GM12878 (cell line): Measurements from ENCODE around the gene DPM1. TPM values are rescaled to one million over a fixed set of nuclear protein-coding genes. Genes with fewer than 3 reads are reported as not detected.
A peak's percentile ranks its signal among the peaks of the same experiment; 100 is the strongest.

Experiments
- ATAC-seq: fragments of 200-7000 bp; cut with Tn5 transposase; 3 replicates; pipeline ENCODE4 v1.9.1; 2020; ENCODE audit warnings: mild to moderate bottlenecking, moderate library complexity
- BruUV-seq: library from RNA; stranded (reverse); fragments of 400-500 nt; replicated peaks from 2 replicates; lab custom pipeline; 2021; lab: Mats Ljungman, UMichigan
- CTCF ChIA-PET: fragments of 300-600 bp; sonication (Branson Sonifier 250); formaldehyde crosslinking; extraction: SDS; loops from one replicate; lab custom pipeline; 2021; ENCODE audit warnings: inconsistent platforms; lab: Yijun Ruan, JAX
- POLR2A ChIA-PET: fragments of 350-600 bp; formaldehyde crosslinking; extraction: SDS; loops from one replicate; lab custom pipeline; 2021; ENCODE audit warnings: inconsistent platforms; lab: Charles Lee
- RAD21 ChIA-PET: fragments of 300-600 bp; sonication (Branson Sonifier 250); formaldehyde crosslinking; loops from one replicate; lab custom pipeline; 2023; ENCODE audit warnings: antibody characterized with exemption; ENCODE audit not compliant: unreplicated experiment; lab: Charles Lee
- SMC1A ChIA-PET: fragments of 300-600 bp; sonication (Branson Sonifier 250); formaldehyde crosslinking; loops from one replicate; lab custom pipeline; 2023; ENCODE audit not compliant: unreplicated experiment, uncharacterized antibody; lab: Charles Lee
- DNase-seq: peaks from one replicate; pipeline ENCODE4 v3.0.0-alpha.2; 2011; ENCODE audit warnings: low read depth, low spot score
- FAIRE-seq: peaks from 3 replicates; lab custom pipeline; 2011; peaks lifted over from hg19 to GRCh38; lab: Jason Lieb, UNC
- H2AFZ ChIP-seq: 2 replicates; pipeline ENCODE4 v1.6.0; 2011; ENCODE audit warnings: low read depth, low read length, control low read depth; ENCODE audit not compliant: control insufficient read depth
- H3K27ac ChIP-seq: 2 replicates; pipeline ENCODE4 v1.5.1; 2011; ENCODE audit warnings: control low read depth; ENCODE audit not compliant: control insufficient read depth, insufficient read depth
- H3K27me3 ChIP-seq, 2 experiments: replicated peaks in 1 of 2; 2 replicates each; pipeline versions ENCODE4 v1.6.0 to v1.6.1; 2011; ENCODE audit warnings: low read length in 1 of 2; ENCODE audit not compliant: control insufficient read depth in 2 of 2, insufficient read depth in 2 of 2
- H3K36me3 ChIP-seq, 2 experiments: 2 replicates each; pipeline ENCODE4 v1.5.1; 2011; ENCODE audit warnings: low read length in 1 of 2; ENCODE audit not compliant: control insufficient read depth in 2 of 2, insufficient read depth in 2 of 2
- H3K4me1 ChIP-seq: 2 replicates; pipeline ENCODE4 v1.6.1; 2011; ENCODE audit warnings: mild to moderate bottlenecking, low read length, moderate library complexity, mixed read lengths; ENCODE audit not compliant: control insufficient read depth, insufficient read depth
- H3K4me2 ChIP-seq: 2 replicates; pipeline ENCODE4 v1.6.0; 2011; ENCODE audit warnings: control low read depth; ENCODE audit not compliant: control insufficient read depth, insufficient read depth
- H3K4me3 ChIP-seq: fragments of 200-600 bp; sonication (generic); 2 replicates; pipeline ENCODE4 v1.5.1; 2016
- H3K79me2 ChIP-seq: 2 replicates; pipeline ENCODE4 v1.6.0; 2011; ENCODE audit warnings: low read length; ENCODE audit not compliant: control insufficient read depth, insufficient read depth
- H3K9ac ChIP-seq: 2 replicates; pipeline ENCODE4 v1.8.0; 2011; ENCODE audit warnings: low read length, control low read depth, mixed read lengths; ENCODE audit not compliant: control insufficient read depth, insufficient read depth
- H3K9me3 ChIP-seq: replicated peaks from 3 replicates; pipeline ENCODE4 v1.5.1; 2011; ENCODE audit warnings: mild to moderate bottlenecking, low read length; ENCODE audit not compliant: control insufficient read depth, insufficient read depth
- H4K20me1 ChIP-seq: 2 replicates; pipeline ENCODE4 v1.6.0; 2011; ENCODE audit not compliant: control insufficient read depth, insufficient read depth
- DPF2 ChIP-seq: fragments of 450-650 bp; IDR thresholded peaks from 2 replicates; pipeline ENCODE4 v1.6.1; 2017; ENCODE audit warnings: mild to moderate bottlenecking
- MEF2B ChIP-seq: fragments of 450-650 bp; IDR thresholded peaks from 2 replicates; pipeline ENCODE4 v1.6.1; 2018; ENCODE audit warnings: mild to moderate bottlenecking, moderate library complexity; ENCODE audit not compliant: partially characterized antibody, poor library complexity, severe bottlenecking
- NFXL1 ChIP-seq: fragments of 450-650 bp; IDR thresholded peaks from 2 replicates; pipeline ENCODE4 v1.6.1; 2017; ENCODE audit warnings: antibody characterized with exemption, mild to moderate bottlenecking, borderline replicate concordance
- NR2C2 ChIP-seq: IDR thresholded peaks from 2 replicates; pipeline ENCODE4 v1.6.1; 2011; ENCODE audit warnings: borderline replicate concordance, low read depth; ENCODE audit not compliant: control insufficient read depth, insufficient read length
- RFX5 ChIP-seq: IDR thresholded peaks from 2 replicates; pipeline ENCODE4 v1.6.1; 2011; ENCODE audit warnings: low read depth, low read length, improper control_type of control experiment
- SMAD5 ChIP-seq: IDR thresholded peaks from 2 replicates; pipeline ENCODE4 v1.6.1; 2016; ENCODE audit warnings: antibody characterized with exemption, low read depth
- TBL1XR1 ChIP-seq: IDR thresholded peaks from 2 replicates; pipeline ENCODE4 v1.6.1; 2012; ENCODE audit warnings: low read depth, low read length, improper control_type of control experiment
- ZNF384 ChIP-seq: IDR thresholded peaks from 2 replicates; pipeline ENCODE4 v1.6.1; 2012; ENCODE audit warnings: low read depth, mild to moderate bottlenecking, low read length, improper control_type of control experiment, borderline replicate concordance
- WGBS: methylation state at CpG from one replicate; pipeline ENCODE4 v1.1.6; 2016; ENCODE audit warnings: low lambda C conversion rate; ENCODE audit not compliant: insufficient replicate concordance, insufficient coverage; ENCODE audit errors: missing lambda C conversion rate; 5-methylcytosine and 5-hydroxymethylcytosine counted together
- in situ Hi-C: fragments of 300-500 bp; cut with MboI; formaldehyde crosslinking; loops from 9 replicates; pipeline ENCODE4 v1.14.3; 2018; ENCODE audit warnings: mixed read lengths
- intact Hi-C: fragments of 100-400 bp; cut with micrococcal nuclease; formaldehyde crosslinking; loops from one replicate; pipeline ENCODE4 v1.14.2; 2022; ENCODE audit not compliant: unreplicated experiment
- polyA plus RNA-seq, 11 experiments: library from polyadenylated mRNA; depleted of rRNA in 4 of 11; unstranded in 6 of 11; stranded (reverse) in 5 of 11; fragments of >200 nt; fragmentation: Nextera tagmentation in 4 of 11; fragmentation: Illumina TruSeq in 1 of 11; extraction: Ambion mirVana in 4 of 11; extraction: Trizol in 1 of 11; gene quantifications; 1 replicate in 1 of 11; 2 replicates in 10 of 11; pipeline versions ENCODE4 v1.2.1 to v1.2.3, GENCODE V29; 2011 to 2016; ENCODE audit warnings: inconsistent platforms in 2 of 11, missing spikeins in 2 of 11, low read depth in 1 of 11
- total RNA-seq, 4 experiments: library from RNA; depleted of rRNA in 3 of 4; stranded (reverse); fragments of >200 nt in 3 of 4; fragmentation: Illumina TruSeq in 1 of 4; extraction: Trizol in 1 of 4; gene quantifications; 2 replicates each; pipeline versions ENCODE4 v1.2.1 to v1.2.3, GENCODE V29; 2013 to 2021
- TF ChIP-seq, protein P1 (sequence below): fragments of 450-650 bp; IDR thresholded peaks from 2 replicates; pipeline ENCODE4 v1.6.1; 2017; ENCODE audit warnings: antibody characterized with exemption, mild to moderate bottlenecking, moderate library complexity
- TF ChIP-seq, protein P2 (sequence below): fragments of 450-650 bp; formaldehyde crosslinking; IDR thresholded peaks from 2 replicates; pipeline ENCODE4 v1.4.0; 2022; ENCODE audit warnings: mild to moderate bottlenecking, moderate library complexity
- TF ChIP-seq, protein P3 (sequence below): fragments of 450-650 bp; formaldehyde crosslinking; IDR thresholded peaks from 2 replicates; pipeline ENCODE4 v1.5.0; 2022; ENCODE audit warnings: mild to moderate bottlenecking, missing genetic modification characterization

Gene DPM1
- total and polyA plus RNA-seq, 10 of the 15 experiments (the other 5 are each of a cell fraction or from before 2014, with no cell fraction given), result 53.3 to 167 (median 108) TPM

DNA sequence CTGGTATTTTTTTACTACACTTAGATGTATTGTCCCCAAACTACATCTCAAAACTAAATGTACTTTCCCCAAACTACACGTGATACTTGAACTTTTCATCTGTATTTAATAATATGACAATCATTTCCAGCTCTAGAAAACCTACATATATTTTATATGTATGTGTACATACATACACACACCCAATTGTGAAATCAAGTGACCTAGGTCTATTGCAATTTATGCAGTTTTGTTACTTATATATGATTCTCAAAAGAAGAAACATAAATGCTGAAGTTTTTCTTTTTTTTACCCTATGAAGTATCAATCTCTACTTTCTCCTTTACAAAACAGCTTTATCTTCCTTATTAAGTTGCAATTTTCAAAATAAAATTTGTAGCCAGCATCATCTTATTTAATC, 31.8 kb downstream of the DPM1 start (continued):
- TF ChIP-seq, protein P1, sequence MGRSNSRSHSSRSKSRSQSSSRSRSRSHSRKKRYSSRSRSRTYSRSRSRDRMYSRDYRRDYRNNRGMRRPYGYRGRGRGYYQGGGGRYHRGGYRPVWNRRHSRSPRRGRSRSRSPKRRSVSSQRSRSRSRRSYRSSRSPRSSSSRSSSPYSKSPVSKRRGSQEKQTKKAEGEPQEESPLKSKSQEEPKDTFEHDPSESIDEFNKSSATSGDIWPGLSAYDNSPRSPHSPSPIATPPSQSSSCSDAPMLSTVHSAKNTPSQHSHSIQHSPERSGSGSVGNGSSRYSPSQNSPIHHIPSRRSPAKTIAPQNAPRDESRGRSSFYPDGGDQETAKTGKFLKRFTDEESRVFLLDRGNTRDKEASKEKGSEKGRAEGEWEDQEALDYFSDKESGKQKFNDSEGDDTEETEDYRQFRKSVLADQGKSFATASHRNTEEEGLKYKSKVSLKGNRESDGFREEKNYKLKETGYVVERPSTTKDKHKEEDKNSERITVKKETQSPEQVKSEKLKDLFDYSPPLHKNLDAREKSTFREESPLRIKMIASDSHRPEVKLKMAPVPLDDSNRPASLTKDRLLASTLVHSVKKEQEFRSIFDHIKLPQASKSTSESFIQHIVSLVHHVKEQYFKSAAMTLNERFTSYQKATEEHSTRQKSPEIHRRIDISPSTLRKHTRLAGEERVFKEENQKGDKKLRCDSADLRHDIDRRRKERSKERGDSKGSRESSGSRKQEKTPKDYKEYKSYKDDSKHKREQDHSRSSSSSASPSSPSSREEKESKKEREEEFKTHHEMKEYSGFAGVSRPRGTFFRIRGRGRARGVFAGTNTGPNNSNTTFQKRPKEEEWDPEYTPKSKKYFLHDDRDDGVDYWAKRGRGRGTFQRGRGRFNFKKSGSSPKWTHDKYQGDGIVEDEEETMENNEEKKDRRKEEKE, result no peak
- TF ChIP-seq, protein P2, sequence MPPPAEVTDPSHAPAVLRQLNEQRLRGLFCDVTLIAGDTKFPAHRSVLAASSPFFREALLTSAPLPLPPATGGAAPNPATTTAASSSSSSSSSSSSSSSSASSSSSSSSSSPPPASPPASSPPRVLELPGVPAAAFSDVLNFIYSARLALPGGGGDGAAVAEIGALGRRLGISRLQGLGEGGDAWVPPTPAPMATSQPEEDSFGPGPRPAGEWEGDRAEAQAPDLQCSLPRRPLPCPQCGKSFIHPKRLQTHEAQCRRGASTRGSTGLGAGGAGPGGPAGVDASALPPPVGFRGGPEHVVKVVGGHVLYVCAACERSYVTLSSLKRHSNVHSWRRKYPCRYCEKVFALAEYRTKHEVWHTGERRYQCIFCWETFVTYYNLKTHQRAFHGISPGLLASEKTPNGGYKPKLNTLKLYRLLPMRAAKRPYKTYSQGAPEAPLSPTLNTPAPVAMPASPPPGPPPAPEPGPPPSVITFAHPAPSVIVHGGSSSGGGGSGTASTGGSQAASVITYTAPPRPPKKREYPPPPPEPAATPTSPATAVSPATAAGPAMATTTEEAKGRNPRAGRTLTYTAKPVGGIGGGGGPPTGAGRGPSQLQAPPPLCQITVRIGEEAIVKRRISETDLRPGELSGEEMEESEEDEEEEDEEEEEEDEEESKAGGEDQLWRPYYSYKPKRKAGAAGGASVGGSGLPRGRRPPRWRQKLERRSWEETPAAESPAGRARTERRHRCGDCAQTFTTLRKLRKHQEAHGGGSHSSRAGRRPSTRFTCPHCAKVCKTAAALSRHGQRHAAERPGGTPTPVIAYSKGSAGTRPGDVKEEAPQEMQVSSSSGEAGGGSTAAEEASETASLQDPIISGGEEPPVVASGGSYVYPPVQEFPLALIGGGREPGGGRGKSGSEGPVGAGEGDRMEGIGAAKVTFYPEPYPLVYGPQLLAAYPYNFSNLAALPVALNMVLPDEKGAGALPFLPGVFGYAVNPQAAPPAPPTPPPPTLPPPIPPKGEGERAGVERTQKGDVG (CRISPR knock-in tag), result no peak

DNA sequence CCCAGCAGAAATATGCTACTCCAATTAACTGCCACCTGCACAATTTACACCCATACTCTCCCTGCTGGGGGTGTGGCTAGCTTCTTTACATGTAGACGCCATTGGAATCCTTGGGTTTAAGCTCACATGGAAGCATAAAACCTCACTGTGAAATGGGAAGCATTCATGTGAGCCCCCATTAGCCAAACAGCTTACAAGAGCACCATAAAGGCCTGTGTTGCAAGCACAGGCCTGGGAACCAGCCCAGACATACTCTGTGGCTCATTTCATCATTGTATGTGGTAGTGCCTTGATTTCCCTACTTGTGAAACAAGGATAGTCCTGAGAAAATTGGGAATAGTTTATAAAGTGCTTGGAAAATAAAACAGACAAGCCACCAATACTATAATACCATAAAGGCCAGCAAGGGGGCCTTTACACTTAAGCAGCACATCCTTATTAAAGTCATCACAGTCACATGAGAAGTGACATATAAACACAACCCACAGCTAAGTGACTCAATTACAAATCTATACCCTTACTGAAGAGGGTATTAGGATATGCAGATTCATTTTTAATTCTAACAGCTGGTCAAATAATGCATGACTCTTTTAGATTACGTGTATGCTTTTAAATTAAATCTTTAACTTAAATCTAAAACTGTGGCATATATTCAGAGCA, 33.9 kb downstream of the DPM1 start:
- Histone ChIP-seq H3K27ac (no peak overlapping the region), H4K20me1 (no peaks in the 10 kb centered on the region; the same call in 1 of the 2 replicates), H3K9ac (no peak overlapping the region), H3K79me2 (peaks cover 97% of the 10 kb centered on the region), H3K4me3 (no peak overlapping the region), H3K36me3 (peaks cover 2 to 29% of the 10 kb centered on the region in 2 experiments), H3K27me3 (no peaks in the 10 kb centered on the region), H3K4me1 (peaks cover 4% of the 10 kb centered on the region), H3K9me3 (no peaks in the 10 kb centered on the region), H2AFZ (no peak overlapping the region), H3K4me2 (peak overlapping the region; percentile 18; the same call in 1 of the 2 replicates)
- SMC1A ChIA-PET, result interaction anchor here (0.8 to 7.6 kb wide), 10 partner anchors 9 to 399 kb away, joined by 3 to 54 read pairs (median 4); partner anchors contain the start of gene BCAS4
- RAD21 ChIA-PET, result interaction anchor here (0.9 to 2.9 kb wide), 6 partner anchors 8 to 130 kb away, joined by 3 to 8 read pairs (median 4); no protein-coding TSS in a partner anchor
- no peak for DNase-seq
- FAIRE-seq, result no peak
- POLR2A ChIA-PET, result interaction anchor here (0.9 to 3.9 kb wide), 2 partner anchors 9 to 130 kb away, joined by 3 to 26 read pairs; partner anchors contain the start of gene BCAS4
- intact Hi-C loops, result no loop called here
- 76% methylated on average over 2 of the region's 2 CpGs for whole genome bisulfite sequencing
- no TSS peak for BruUV-seq
- CTCF ChIA-PET, result interaction anchor here (1.0 to 13.0 kb wide), 8 partner anchors 8 to 130 kb away, joined by 3 to 336 read pairs (median 26); partner anchors contain the start of gene BCAS4
- in situ Hi-C loops, result no loop called here
- ATAC-seq, result no peak
- TF ChIP-seq SMAD5 (no peak), ZNF384 (no peak), MEF2B (no peak), TBL1XR1 (no peak), RFX5 (no peak), NR2C2 (no peak), DPF2 (no peak), NFXL1 (no peak)
- TF ChIP-seq, protein P3, sequence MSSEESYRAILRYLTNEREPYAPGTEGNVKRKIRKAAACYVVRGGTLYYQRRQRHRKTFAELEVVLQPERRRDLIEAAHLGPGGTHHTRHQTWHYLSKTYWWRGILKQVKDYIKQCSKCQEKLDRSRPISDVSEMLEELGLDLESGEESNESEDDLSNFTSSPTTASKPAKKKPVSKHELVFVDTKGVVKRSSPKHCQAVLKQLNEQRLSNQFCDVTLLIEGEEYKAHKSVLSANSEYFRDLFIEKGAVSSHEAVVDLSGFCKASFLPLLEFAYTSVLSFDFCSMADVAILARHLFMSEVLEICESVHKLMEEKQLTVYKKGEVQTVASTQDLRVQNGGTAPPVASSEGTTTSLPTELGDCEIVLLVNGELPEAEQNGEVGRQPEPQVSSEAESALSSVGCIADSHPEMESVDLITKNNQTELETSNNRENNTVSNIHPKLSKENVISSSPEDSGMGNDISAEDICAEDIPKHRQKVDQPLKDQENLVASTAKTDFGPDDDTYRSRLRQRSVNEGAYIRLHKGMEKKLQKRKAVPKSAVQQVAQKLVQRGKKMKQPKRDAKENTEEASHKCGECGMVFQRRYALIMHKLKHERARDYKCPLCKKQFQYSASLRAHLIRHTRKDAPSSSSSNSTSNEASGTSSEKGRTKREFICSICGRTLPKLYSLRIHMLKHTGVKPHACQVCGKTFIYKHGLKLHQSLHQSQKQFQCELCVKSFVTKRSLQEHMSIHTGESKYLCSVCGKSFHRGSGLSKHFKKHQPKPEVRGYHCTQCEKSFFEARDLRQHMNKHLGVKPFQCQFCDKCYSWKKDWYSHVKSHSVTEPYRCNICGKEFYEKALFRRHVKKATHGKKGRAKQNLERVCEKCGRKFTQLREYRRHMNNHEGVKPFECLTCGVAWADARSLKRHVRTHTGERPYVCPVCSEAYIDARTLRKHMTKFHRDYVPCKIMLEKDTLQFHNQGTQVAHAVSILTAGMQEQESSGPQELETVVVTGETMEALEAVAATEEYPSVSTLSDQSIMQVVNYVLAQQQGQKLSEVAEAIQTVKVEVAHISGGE, result no peak
